ENCODE measurements around the gene EPGN.

EPGN gene

GRCh38 chr4:74305000-74305399 lies 3.3 kb upstream of the EPGN start:
- no peak for DNase-seq (ENCODE audit: low read depth)
- TF ChIP-seq, protein P1, sequence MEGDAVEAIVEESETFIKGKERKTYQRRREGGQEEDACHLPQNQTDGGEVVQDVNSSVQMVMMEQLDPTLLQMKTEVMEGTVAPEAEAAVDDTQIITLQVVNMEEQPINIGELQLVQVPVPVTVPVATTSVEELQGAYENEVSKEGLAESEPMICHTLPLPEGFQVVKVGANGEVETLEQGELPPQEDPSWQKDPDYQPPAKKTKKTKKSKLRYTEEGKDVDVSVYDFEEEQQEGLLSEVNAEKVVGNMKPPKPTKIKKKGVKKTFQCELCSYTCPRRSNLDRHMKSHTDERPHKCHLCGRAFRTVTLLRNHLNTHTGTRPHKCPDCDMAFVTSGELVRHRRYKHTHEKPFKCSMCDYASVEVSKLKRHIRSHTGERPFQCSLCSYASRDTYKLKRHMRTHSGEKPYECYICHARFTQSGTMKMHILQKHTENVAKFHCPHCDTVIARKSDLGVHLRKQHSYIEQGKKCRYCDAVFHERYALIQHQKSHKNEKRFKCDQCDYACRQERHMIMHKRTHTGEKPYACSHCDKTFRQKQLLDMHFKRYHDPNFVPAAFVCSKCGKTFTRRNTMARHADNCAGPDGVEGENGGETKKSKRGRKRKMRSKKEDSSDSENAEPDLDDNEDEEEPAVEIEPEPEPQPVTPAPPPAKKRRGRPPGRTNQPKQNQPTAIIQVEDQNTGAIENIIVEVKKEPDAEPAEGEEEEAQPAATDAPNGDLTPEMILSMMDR (conservative IDR thresholded peaks at IDR 0.05; ENCODE audit: low read depth, low read length): no peak

DNA sequence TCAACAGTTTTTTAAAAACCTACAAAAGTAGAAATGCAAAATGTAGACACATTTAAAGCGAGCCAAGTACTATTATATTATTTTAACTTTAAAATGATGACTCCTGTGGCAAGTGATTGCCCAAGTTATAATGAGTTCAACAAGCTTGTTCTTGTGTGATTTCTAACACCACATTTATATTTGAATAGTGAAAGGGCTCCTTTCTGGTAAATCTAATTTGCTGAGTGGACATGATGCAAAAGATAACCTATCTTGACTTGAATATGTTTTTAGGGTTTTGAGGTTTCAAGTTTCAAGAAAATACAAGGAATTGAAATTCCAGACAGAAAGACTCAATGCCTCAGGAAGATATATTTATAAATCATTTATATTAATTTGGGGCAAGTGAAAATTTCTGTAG lies 1.1 kb upstream of the EPGN start:
- TF ChIP-seq, protein P1 (conservative IDR thresholded peaks at IDR 0.05; ENCODE audit: low read depth, low read length): no peak
- no peak overlapping the region for H3K4me3 ChIP-seq (ENCODE audit: low read length)
- DNase-seq (ENCODE audit: low read depth): no peak

More at GRCh38 chr4:74305000-74305399, 3.3 kb upstream of the EPGN start:
- H3K4me3 ChIP-seq (ENCODE audit: low read length): no peak overlapping the region

- no peak overlapping the region for H3K4me3 ChIP-seq (ENCODE audit: low read length)
- DNase-seq (ENCODE audit: low read depth): no peak
- TF ChIP-seq, protein P1 (conservative IDR thresholded peaks at IDR 0.05; ENCODE audit: low read depth, low read length): no peak
Observed at GRCh38 chr4:74309223-74309622, 953 bp downstream of the EPGN start.

DNA sequence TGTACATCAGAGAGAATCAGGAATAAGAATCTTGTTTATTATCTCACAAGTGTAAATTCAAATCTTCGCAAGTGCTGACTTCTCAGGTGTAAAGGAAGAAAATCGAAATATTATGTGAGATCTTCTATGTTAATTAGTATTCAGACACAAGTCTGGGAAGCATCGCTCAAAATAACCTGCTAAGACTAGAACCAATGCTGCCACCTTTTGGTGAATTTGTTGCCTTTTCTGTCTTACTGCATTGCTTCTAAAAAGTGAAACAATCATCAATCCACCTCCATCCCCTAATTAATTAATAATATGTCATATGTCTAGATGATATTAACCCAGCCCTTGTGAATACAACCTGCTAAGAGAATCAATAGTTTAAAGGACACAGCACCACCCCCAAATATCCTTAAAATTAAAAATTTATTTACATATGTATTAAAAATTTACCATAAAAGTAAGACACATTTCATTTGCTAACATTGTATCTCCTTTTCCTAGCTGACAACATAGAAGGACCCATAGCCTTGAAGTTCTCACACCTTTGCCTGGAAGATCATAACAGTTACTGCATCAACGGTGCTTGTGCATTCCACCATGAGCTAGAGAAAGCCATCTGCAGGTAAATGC lies 3.5 kb downstream of the EPGN start:
- H3K4me3 ChIP-seq (ENCODE audit: low read length): no peak overlapping the region
- peak; percentile 23 for DNase-seq (ENCODE audit: low read depth)
- TF ChIP-seq, protein P1 (conservative IDR thresholded peaks at IDR 0.05; ENCODE audit: low read depth, low read length): peak; percentile 68

- no peak overlapping the region for H3K4me3 ChIP-seq (ENCODE audit: low read length)
- TF ChIP-seq, protein P1 (conservative IDR thresholded peaks at IDR 0.05; ENCODE audit: low read depth, low read length): no peak
- DNase-seq (ENCODE audit: low read depth): no peak
Observed at GRCh38 chr4:74314329-74314728, 6.1 kb downstream of the EPGN start.

DNA sequence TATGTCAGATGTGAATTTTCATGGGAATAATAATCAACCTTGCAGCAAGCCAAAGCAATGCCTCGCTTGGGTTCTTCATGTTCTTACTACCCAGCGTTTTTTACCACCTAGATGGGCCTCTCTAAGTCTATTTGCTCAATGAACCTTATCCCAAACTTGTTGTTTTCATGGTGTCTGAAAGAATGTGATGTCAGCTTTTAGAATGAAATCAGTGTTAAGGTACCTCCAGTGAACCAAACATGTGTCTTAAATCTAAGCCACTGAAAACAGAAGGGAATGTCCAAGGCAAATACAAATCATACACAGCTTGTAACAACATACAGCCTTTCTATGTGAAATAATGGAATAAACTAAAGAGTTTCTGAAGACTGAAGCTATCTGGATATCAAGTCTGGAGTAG lies 6.7 kb downstream of the EPGN start:
- no peak overlapping the region for H3K4me3 ChIP-seq (ENCODE audit: low read length)
- no peak for DNase-seq (ENCODE audit: low read depth)
- TF ChIP-seq, protein P1 (conservative IDR thresholded peaks at IDR 0.05; ENCODE audit: low read depth, low read length): no peak

DNA sequence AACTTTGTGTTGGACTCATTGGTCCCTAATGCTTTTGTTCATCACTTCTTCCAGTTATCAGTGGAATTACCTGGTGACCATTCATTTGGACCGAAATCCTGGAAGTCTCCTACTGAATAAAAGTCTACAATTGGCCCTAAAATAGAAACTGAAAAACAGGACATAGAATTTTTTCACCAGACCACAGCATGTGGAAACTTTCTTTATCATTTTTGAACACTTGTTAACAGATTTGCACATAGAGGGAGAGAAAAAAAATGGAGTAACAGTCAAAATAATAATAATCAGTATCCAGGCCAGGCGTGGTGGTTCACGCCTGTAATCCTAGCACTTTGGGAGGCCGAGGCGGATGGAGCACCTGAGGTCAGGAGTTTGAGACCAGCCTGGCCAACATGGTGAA lies 7.1 kb downstream of the EPGN start:
- no peak for DNase-seq (ENCODE audit: low read depth)
- H3K4me3 ChIP-seq (ENCODE audit: low read length): no peak overlapping the region
- TF ChIP-seq, protein P1 (conservative IDR thresholded peaks at IDR 0.05; ENCODE audit: low read depth, low read length): no peak
